ENCODE data around the gene RTP3. TPM values are rescaled to one million over a fixed set of nuclear protein-coding genes. Genes with fewer than 3 reads are reported as not detected.

RTP3 gene
- not detected in 5 replicates for total RNA-seq (2022; extraction: Qiagen RNA extraction)

DNA sequence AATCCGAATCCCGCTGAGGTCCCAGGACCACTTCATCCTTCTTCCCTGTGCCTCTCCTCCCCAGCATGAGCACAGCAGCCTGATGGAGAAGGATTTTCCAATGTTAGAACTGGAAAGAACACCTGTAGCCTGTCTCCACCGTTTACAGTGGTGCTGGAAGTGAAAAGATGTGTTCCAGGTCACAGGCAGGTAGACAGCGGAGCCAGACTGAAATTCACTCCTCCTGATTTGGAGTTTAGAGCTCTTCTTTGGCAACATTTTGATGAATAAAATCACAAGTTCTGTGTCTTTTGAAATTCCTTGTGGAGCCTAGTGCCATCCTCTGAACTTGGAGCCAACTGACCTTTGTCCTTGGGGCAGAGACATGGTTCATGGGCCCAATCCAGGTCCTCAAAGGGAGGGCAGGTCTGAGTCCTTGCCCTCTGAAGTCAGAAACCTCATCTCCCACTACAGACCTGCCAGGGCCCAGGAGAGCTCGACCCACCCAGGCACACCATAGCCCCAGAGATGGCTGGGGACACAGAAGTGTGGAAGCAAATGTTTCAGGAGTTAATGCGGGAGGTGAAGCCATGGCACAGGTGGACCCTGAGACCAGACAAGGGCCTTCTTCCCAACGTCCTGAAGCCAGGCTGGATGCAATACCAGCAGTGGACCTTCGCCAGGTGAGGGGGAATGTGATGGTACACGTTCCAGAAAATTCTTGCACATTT lies at the start of gene RTP3:
Gene RTP3, plus strand, starts transcription at position 421 of the 710 bp plus-strand sequence. Its CDS starts 87 bp downstream, at position 508.

DNA sequence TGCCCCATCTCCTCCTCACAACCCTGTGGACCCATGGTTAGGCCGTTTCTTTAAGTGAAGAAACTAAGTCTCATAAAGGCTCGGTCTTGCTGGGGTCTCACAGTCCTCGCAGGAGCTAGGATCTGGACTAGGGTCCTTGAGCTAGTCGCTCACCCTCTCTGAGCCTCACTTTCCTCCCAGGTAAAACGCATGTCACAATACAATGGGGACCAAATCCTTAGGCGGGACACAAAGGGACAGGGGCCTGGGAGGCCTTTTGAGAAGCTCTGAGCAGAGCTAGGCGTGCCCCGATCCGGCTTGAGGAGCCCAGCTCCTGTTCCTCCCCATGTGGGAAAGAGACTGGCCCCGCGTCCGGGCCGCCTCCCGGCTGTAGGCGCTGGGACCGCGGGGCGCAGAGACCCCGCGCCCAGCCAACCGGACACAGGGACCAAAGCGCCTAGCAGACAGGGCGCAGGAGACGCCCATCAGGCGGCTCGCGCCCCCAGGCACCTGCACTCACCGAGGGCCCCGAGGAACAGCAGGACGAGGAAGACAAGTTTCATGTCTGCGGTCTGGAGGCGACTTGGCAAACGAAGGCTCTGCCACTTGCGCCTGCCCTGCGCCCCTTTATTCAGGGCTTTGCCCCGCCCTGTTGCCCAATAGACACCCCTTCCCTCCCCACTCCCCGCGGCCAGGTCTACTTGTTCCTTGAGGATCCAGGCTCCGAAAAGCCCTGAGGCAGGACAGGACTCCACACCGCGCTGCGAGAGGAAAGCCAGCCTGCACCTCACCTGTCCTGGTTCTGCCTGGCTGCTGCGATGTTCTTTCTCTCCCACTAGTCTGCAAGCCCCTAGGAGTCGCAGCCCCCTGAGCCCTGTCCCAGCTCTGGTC lies 33.2 kb upstream of the RTP3 start, which contains the start of gene LTF:
Gene LTF, minus strand, starts transcription at position 580 of the 870 bp plus-strand sequence. Its CDS starts 38 bp downstream, at position 542.

Other genes with a start within 250 kb of the RTP3 start
- not detected in 5 replicates for gene CCR2, start 143.9 kb upstream of the RTP3 start, total RNA-seq (2022; extraction: Qiagen RNA extraction)
- gene CCR5, start 127.0 kb upstream of the RTP3 start, total RNA-seq (2022; extraction: Qiagen RNA extraction) = not detected in 5 replicates
- 0.03 to 0.39 TPM (median 0.24 TPM) in 5 replicates for gene CCRL2, start 90.7 kb upstream of the RTP3 start, total RNA-seq (2022; extraction: Qiagen RNA extraction)
- 0.15 TPM in 1 of 5 replicates, not detected in the others for gene LTF, start 33.1 kb upstream of the RTP3 start, total RNA-seq (2022; extraction: Qiagen RNA extraction)
- not detected in 5 replicates for gene LRRC2, start 68.3 kb downstream of the RTP3 start, total RNA-seq (2022; extraction: Qiagen RNA extraction)
- gene FAM240A, start 114.5 kb downstream of the RTP3 start, total RNA-seq (2022; extraction: Qiagen RNA extraction) = not detected in 5 replicates
- 4.9 to 8.8 TPM (median 8.5 TPM) in 5 replicates for gene ALS2CL, start 195.7 kb downstream of the RTP3 start, total RNA-seq (2022; extraction: Qiagen RNA extraction)
- 0.08 to 0.16 TPM (median 0.14 TPM) in 5 replicates for gene TMIE, start 203.4 kb downstream of the RTP3 start, total RNA-seq (2022; extraction: Qiagen RNA extraction)
- not detected in 5 replicates for gene PRSS50, start 219.9 kb downstream of the RTP3 start, total RNA-seq (2022; extraction: Qiagen RNA extraction)